PC-9 (cell line): ENCODE measurements around the gene TMEM242. TPM values are rescaled to one million over a fixed set of nuclear protein-coding genes. Genes with fewer than 3 reads are reported as not detected.
A peak's percentile ranks its signal among the peaks of the same experiment; 100 is the strongest.

Experiments used
- BruUV-seq: library from RNA; stranded (reverse); fragments of 400-500 nt; replicated peaks from 2 replicates; lab custom pipeline; 2021; lab: Mats Ljungman, UMichigan
- CTCF ChIA-PET: fragments of 300-600 bp; sonication (Branson Sonifier 250); formaldehyde crosslinking; loops from one replicate; lab custom pipeline; 2022; ENCODE audit warnings: antibody characterized with exemption; lab: Charles Lee
- POLR2A ChIA-PET: fragments of 300-600 bp; sonication (Branson Sonifier 250); formaldehyde crosslinking; loops from one replicate; lab custom pipeline; 2022; ENCODE audit warnings: antibody characterized with exemption; ENCODE audit not compliant: unreplicated experiment; lab: Charles Lee
- DNase-seq, 2 experiments: peaks; one replicate each; pipeline versions ENCODE4 v3.0.0 to v3.0.0-alpha.2; 2015 to 2022; ENCODE audit warnings: mixed read lengths in 1 of 2
- H2AFZ ChIP-seq: fragments of 200-600 bp; sonication (generic); 2 replicates; pipeline ENCODE4 v1.8.1; 2017; ENCODE audit warnings: antibody characterized with exemption
- H3F3A ChIP-seq: fragments of 200-600 bp; sonication (generic); 2 replicates; pipeline ENCODE4 v1.8.1; 2017; ENCODE audit warnings: antibody characterized with exemption, mild to moderate bottlenecking, low read depth; ENCODE audit not compliant: insufficient read depth
- H3K27ac ChIP-seq: fragments of 200-600 bp; sonication (generic); 2 replicates; pipeline ENCODE4 v1.6.1; 2016; ENCODE audit warnings: mixed run types
- H3K27me3 ChIP-seq: fragments of 200-600 bp; sonication (generic); 2 replicates; pipeline ENCODE4 v1.6.1; 2016; ENCODE audit warnings: low read depth, mixed run types; ENCODE audit not compliant: insufficient read depth
- H3K36me3 ChIP-seq: fragments of 200-600 bp; sonication (generic); 2 replicates; pipeline ENCODE4 v1.6.1; 2016; ENCODE audit warnings: low read depth, mixed run types
- H3K4me1 ChIP-seq: fragments of 200-600 bp; sonication (generic); replicated peaks from 2 replicates; pipeline ENCODE4 v1.6.1; 2016; ENCODE audit warnings: mixed run types; ENCODE audit not compliant: insufficient read depth
- H3K4me2 ChIP-seq: fragments of 200-600 bp; sonication (generic); 2 replicates; pipeline ENCODE4 v1.6.1; 2017; ENCODE audit warnings: mixed run types
- H3K4me3 ChIP-seq: fragments of 200-600 bp; sonication (generic); 2 replicates; pipeline ENCODE4 v1.6.1; 2016; ENCODE audit warnings: mixed run types
- H3K79me2 ChIP-seq: fragments of 200-600 bp; sonication (generic); 2 replicates; pipeline ENCODE4 v1.6.1; 2017; ENCODE audit warnings: low read depth, mixed run types
- H3K9me2 ChIP-seq: fragments of 200-600 bp; sonication (generic); 2 replicates; pipeline ENCODE4 v1.8.1; 2017; ENCODE audit warnings: mild to moderate bottlenecking; ENCODE audit not compliant: insufficient read depth
- H3K9me3 ChIP-seq: fragments of 200-600 bp; sonication (generic); 2 replicates; pipeline ENCODE4 v1.8.1; 2016; ENCODE audit warnings: low read depth; ENCODE audit not compliant: insufficient read depth
- H4K20me1 ChIP-seq: fragments of 200-600 bp; sonication (generic); 2 replicates; pipeline ENCODE4 v1.8.1; 2017; ENCODE audit not compliant: insufficient read depth
- EZH2 ChIP-seq: fragments of 200-600 bp; sonication (generic); IDR thresholded peaks from 2 replicates; pipeline ENCODE4 v1.8.0; 2017; ENCODE audit warnings: antibody characterized with exemption, low read depth
- intact Hi-C: fragments of 100-400 bp; cut with micrococcal nuclease; formaldehyde crosslinking; loops from one replicate; pipeline ENCODE4 v1.10.0; 2022; ENCODE audit not compliant: unreplicated experiment
- total RNA-seq: library from RNA; stranded (reverse); gene quantifications from 2 replicates; pipeline ENCODE4 v1.2.3, GENCODE V29; 2021
- TF ChIP-seq, protein P1 (sequence below): fragments of 200-600 bp; sonication (generic); conservative IDR thresholded peaks from 2 replicates; pipeline ENCODE4 v1.6.1; 2017; ENCODE audit warnings: mixed run types, antibody characterized with exemption, mild to moderate bottlenecking, moderate library complexity

TMEM242 gene
- total RNA-seq, 1 experiment from 2014 or later = 8.1 TPM

DNA sequence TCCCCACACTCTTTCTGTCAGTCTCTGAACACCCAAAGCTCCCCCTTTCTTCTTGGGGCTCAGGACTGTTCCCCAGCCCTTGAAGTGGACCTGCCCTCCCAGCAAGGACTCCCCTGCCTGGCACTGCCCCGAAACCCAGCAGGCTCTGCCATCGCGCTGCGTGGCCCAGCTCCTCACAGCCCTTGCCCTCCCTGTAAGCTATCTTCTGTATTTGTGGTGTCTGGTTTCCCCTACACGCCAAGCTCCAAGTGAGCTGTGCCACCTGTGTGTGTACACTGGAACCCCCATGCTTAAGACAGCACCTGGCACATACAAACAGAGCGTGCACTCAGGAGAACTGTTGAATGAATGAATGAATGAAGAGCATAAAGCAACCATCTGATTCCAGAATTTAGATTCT is 57.7 kb downstream of the TMEM242 start:
- no peaks in the 10 kb centered on the region for H3K36me3 ChIP-seq
- H4K20me1 ChIP-seq = no peaks in the 10 kb centered on the region
- TF ChIP-seq, protein P1, sequence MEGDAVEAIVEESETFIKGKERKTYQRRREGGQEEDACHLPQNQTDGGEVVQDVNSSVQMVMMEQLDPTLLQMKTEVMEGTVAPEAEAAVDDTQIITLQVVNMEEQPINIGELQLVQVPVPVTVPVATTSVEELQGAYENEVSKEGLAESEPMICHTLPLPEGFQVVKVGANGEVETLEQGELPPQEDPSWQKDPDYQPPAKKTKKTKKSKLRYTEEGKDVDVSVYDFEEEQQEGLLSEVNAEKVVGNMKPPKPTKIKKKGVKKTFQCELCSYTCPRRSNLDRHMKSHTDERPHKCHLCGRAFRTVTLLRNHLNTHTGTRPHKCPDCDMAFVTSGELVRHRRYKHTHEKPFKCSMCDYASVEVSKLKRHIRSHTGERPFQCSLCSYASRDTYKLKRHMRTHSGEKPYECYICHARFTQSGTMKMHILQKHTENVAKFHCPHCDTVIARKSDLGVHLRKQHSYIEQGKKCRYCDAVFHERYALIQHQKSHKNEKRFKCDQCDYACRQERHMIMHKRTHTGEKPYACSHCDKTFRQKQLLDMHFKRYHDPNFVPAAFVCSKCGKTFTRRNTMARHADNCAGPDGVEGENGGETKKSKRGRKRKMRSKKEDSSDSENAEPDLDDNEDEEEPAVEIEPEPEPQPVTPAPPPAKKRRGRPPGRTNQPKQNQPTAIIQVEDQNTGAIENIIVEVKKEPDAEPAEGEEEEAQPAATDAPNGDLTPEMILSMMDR = no peak
- TF ChIP-seq EZH2 = no peak
- H2AFZ ChIP-seq = no peak overlapping the region
- POLR2A ChIA-PET = no interaction called here
- BruUV-seq = no TSS peak
- H3K9me3 ChIP-seq = no peaks in the 10 kb centered on the region
- H3K27ac ChIP-seq = no peak overlapping the region
- no peak overlapping the region for H3K4me3 ChIP-seq
- H3K9me2 ChIP-seq = no peaks in the 10 kb centered on the region
- H3K79me2 ChIP-seq = no peaks in the 10 kb centered on the region
- no peak overlapping the region for H3K4me2 ChIP-seq
- DNase-seq = peak in 1 of 2 experiments; percentile 28
- CTCF ChIA-PET = no interaction called here
- H3K27me3 ChIP-seq = no peaks in the 10 kb centered on the region
- no peaks in the 10 kb centered on the region for H3F3A ChIP-seq
- H3K4me1 ChIP-seq = no peaks in the 10 kb centered on the region
- intact Hi-C loops = no loop called here

DNA sequence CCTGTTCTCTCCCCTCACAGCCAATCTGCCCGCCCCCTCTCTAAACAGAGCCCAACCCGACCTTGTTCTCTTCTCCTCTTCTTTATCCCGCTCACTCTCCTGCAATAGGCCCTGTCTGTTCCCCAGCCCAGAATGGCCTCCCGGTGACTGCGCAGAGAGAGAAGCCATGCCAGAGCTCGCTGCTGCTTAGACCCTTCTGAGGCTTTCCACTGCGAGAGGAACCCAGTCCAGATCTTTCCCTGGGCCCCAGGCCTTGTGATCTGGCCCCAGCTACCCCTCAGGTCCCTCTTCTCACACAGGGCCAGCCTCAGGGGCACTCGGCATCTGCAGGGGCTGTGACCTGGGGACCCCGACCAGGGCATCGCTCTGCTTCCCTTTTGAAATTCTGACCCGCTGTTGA is 58.1 kb downstream of the TMEM242 start:
- Histone ChIP-seq H3K79me2 (no peaks in the 10 kb centered on the region), H3K4me3 (no peak overlapping the region), H3K9me3 (no peaks in the 10 kb centered on the region), H2AFZ (no peak overlapping the region), H3K36me3 (no peaks in the 10 kb centered on the region), H4K20me1 (no peaks in the 10 kb centered on the region), H3K4me2 (no peak overlapping the region), H3K27ac (no peak overlapping the region), H3K27me3 (no peaks in the 10 kb centered on the region), H3F3A (no peaks in the 10 kb centered on the region), H3K4me1 (no peaks in the 10 kb centered on the region), H3K9me2 (no peaks in the 10 kb centered on the region)
- intact Hi-C loops = no loop called here
- CTCF ChIA-PET = no interaction called here
- DNase-seq = no peak
- TF ChIP-seq, protein P1 = no peak
- no peak for TF ChIP-seq EZH2
- POLR2A ChIA-PET = interaction anchor here (0.5 kb wide), 1 partner anchor 285 kb away, joined by 4 read pairs; no protein-coding TSS in a partner anchor
- no TSS peak for BruUV-seq

DNA sequence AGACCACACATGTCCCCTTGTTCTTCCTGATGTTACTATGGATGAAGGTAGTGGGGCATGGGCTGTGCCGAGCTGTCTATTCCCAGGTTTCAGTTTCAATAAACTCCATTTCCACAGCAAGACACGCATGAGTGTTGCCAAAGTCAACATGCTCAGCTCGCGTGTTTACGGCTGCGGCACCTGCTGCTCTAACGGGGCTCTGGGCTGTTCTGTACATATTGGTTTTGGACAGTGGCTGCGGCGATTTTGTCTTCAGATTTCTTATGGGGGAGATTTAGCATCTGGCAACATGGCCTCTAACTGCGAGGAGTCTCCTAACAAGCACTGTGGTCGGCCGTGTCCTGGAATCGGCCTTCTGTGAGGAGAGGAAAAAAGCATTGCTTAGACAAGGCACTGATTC is 58.6 kb downstream of the TMEM242 start:
- no peaks in the 10 kb centered on the region for H3K79me2 ChIP-seq
- no peaks in the 10 kb centered on the region for H3K36me3 ChIP-seq
- CTCF ChIA-PET = no interaction called here
- POLR2A ChIA-PET = interaction anchor here (0.5 kb wide), 1 partner anchor 284 kb away, joined by 4 read pairs; no protein-coding TSS in a partner anchor
- H3K9me2 ChIP-seq = no peaks in the 10 kb centered on the region
- H3K27ac ChIP-seq = no peak overlapping the region
- H3K4me3 ChIP-seq = no peak overlapping the region
- H3K4me2 ChIP-seq = no peak overlapping the region
- H4K20me1 ChIP-seq = no peaks in the 10 kb centered on the region
- no peaks in the 10 kb centered on the region for H3K9me3 ChIP-seq
- intact Hi-C loops = no loop called here
- DNase-seq = no peak
- no TSS peak for BruUV-seq
- H2AFZ ChIP-seq = no peak overlapping the region
- H3K27me3 ChIP-seq = no peaks in the 10 kb centered on the region
- TF ChIP-seq, protein P1 = no peak
- no peak for TF ChIP-seq EZH2
- H3K4me1 ChIP-seq = no peaks in the 10 kb centered on the region
- H3F3A ChIP-seq = no peaks in the 10 kb centered on the region
